ENCODE data around the gene CDCA5.

GRCh38 chr11:65087827-65088226, 4.0 kb upstream of the CDCA5 start:
- TF ChIP-seq EZH2 (IDR thresholded peaks at IDR 0.05; ENCODE audit: low read length, unreplicated experiment): no peak
- TF ChIP-seq CTCF (conservative IDR thresholded peaks at IDR 0.05; ENCODE audit: low read depth, low read length): no peak
